ENCODE measurements around the gene MED13.
"Not testable (repeated sequence)": the region's sequence is repeated elsewhere in the genome, so short reads cannot be mapped to it uniquely, and the experiment has no call there.

MED13 gene

DNA sequence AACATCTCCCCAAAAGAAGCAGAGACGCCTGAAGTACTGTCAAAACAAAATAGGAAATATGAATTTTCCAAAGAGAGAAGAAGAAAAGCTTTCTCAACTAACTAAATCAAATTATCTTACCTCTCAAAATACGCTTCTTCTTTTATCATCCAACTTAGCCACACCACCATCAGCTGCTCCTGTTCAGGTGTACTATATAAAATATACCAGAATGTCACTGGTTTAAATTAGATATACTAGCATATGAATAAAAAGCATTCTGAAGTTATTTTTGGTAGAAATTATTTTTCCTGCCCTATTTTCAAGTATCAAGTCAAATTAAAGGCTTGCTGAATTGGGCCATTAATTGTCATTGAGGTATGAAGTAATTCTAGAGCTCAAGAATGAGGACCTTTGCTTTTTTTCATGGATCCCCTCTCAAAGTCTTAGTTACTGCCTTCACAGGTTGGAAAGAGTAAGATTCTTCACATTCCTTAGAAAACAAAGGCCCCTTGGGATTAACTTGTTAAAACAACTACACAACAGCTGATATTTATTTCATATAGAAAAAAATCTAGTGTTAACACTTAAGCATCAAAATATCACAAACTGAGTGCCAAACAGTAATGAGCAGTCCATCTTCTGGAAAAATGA, 167.4 kb downstream of the MED13 start:
- no peaks in the 10 kb centered on the region for H3K27me3 ChIP-seq (ENCODE audit: low read depth, low read length)
- H3K36me3 ChIP-seq (ENCODE audit: control insufficient read depth in 1 of 2, insufficient read depth in 2 of 2, low read length in 2 of 2): peaks cover 26 to 34% of the 10 kb centered on the region in 2 donors
- H3K9me3 ChIP-seq (ENCODE audit: control insufficient read depth in 1 of 2, low read length in 2 of 2): no peaks in the 10 kb centered on the region
- no peaks in the 10 kb centered on the region for H3K4me1 ChIP-seq (ENCODE audit: control insufficient read depth in 1 of 2, insufficient read depth in 2 of 2, low read length in 2 of 2)
- no peak overlapping the region for H3K27ac ChIP-seq (ENCODE audit: low read length)
- H3K4me3 ChIP-seq (ENCODE audit: low read depth in 1 of 2, low read length in 2 of 2): no peak overlapping the region

DNA sequence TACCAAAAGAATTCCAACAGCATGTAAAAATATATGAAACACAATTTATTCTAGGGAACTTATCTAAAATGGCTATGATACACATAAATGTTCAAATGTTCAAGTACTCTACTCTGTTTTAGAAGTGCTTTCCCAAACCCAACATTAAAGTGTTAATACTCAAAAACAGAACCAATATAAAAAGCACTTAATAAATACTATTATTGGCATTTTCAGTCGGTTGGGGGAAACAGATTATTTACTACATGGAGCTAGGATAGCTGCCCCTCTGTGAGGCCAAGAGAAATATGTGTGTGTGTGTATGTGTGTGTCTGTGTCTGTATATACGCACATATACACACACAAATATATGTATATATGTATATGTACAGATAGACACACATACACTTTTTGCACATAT, 169.7 kb downstream of the MED13 start:
- Histone ChIP-seq H3K4me3 (ENCODE audit: low read depth in 1 of 2, low read length in 2 of 2) (no peak overlapping the region), H3K4me1 (ENCODE audit: control insufficient read depth in 1 of 2, insufficient read depth in 2 of 2, low read length in 2 of 2) (no peaks in the 10 kb centered on the region), H3K36me3 (ENCODE audit: control insufficient read depth in 1 of 2, insufficient read depth in 2 of 2, low read length in 2 of 2) (peaks cover 29 to 33% of the 10 kb centered on the region in 2 donors), H3K9me3 (ENCODE audit: control insufficient read depth in 1 of 2, low read length in 2 of 2) (no peaks in the 10 kb centered on the region), H3K27me3 (ENCODE audit: low read depth, low read length) (no peaks in the 10 kb centered on the region), H3K27ac (ENCODE audit: low read length) (no peak overlapping the region)

DNA sequence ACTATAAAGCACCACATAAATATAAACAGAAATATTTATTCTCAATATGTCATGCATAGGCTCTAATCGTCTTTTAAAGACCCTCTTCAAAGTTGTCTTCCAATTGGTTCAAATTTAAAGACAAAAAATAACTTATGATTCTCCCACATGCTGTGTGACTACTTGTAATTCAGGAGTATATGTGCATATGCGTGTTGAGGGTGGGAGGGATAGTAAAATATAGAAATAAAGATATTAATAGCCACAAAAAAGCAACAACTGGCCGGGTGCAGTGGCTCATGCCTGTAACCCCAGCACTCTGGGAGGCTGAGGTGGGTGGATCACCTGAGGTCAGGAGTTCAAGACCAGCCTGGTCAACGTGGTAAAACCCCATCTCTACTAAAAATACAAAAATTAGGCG, 170.8 kb downstream of the MED13 start:
- H3K27me3 ChIP-seq (ENCODE audit: low read depth, low read length); H3K27ac ChIP-seq (ENCODE audit: low read length); H3K4me1 ChIP-seq (ENCODE audit: control insufficient read depth in 1 of 2, insufficient read depth in 2 of 2, low read length in 2 of 2); H3K4me3 ChIP-seq (ENCODE audit: low read depth in 1 of 2, low read length in 2 of 2); H3K9me3 ChIP-seq (ENCODE audit: control insufficient read depth in 1 of 2, low read length in 2 of 2): not testable (repeated sequence)
- H3K36me3 ChIP-seq (ENCODE audit: control insufficient read depth in 1 of 2, insufficient read depth in 2 of 2, low read length in 2 of 2): peaks cover 31 to 34% of the 10 kb centered on the region in 2 donors
